Smooth muscle cell (in vitro differentiated cells): ENCODE data around the gene C16orf46. TPM values are rescaled to one million over a fixed set of nuclear protein-coding genes. Genes with fewer than 3 reads are reported as not detected.

Experiments used
- DNase-seq: peaks from one replicate; lab custom pipeline; 2025; ENCODE audit not compliant: unreplicated experiment; lab: John Stamatoyannopoulos, UW
- H2AFZ ChIP-seq: fragments of 200-600 bp; sonication (generic); 2 replicates; pipeline ENCODE4 v1.6.0; 2016; ENCODE audit warnings: antibody characterized with exemption, low read depth, mild to moderate bottlenecking
- H3F3A ChIP-seq: fragments of 200-600 bp; sonication (generic); 2 replicates; pipeline ENCODE4 v1.6.0; 2017; ENCODE audit warnings: antibody characterized with exemption, low read depth
- H3K27ac ChIP-seq: fragments of 200-600 bp; sonication (generic); 2 replicates; pipeline ENCODE4 v1.5.1; 2016; ENCODE audit warnings: low read depth, mild to moderate bottlenecking
- H3K27me3 ChIP-seq: fragments of 200-600 bp; sonication (generic); 2 replicates; pipeline ENCODE4 v1.6.1; 2016; ENCODE audit warnings: low read depth, mild to moderate bottlenecking
- H3K36me3 ChIP-seq: fragments of 200-600 bp; sonication (generic); 2 replicates; pipeline ENCODE4 v1.5.1; 2016; ENCODE audit warnings: low read depth
- H3K4me1 ChIP-seq: fragments of 200-600 bp; sonication (generic); 2 replicates; pipeline ENCODE4 v1.5.1; 2016; ENCODE audit warnings: low read depth
- H3K4me2 ChIP-seq: fragments of 200-600 bp; sonication (generic); 2 replicates; pipeline ENCODE4 v1.6.0; 2016; ENCODE audit warnings: mild to moderate bottlenecking
- H3K4me3 ChIP-seq: fragments of 200-600 bp; sonication (generic); 2 replicates; pipeline ENCODE4 v1.5.1; 2016; ENCODE audit warnings: mild to moderate bottlenecking
- H3K79me2 ChIP-seq: fragments of 200-600 bp; sonication (generic); 2 replicates; pipeline ENCODE4 v1.6.0; 2016; ENCODE audit warnings: low read depth, mild to moderate bottlenecking
- H3K9ac ChIP-seq: fragments of 200-600 bp; sonication (generic); 2 replicates; pipeline ENCODE4 v1.6.0; 2016; ENCODE audit warnings: low read depth
- H3K9me3 ChIP-seq: fragments of 200-600 bp; sonication (generic); replicated peaks from 2 replicates; pipeline ENCODE4 v1.5.1; 2016; ENCODE audit warnings: low read depth
- H4K20me1 ChIP-seq: fragments of 200-600 bp; sonication (generic); 2 replicates; pipeline ENCODE4 v1.6.0; 2016; ENCODE audit warnings: low read depth
- CTCF ChIP-seq: fragments of 200-600 bp; sonication (generic); IDR thresholded peaks from 2 replicates; pipeline ENCODE4 v1.5.1; 2017; ENCODE audit warnings: borderline replicate concordance, mild to moderate bottlenecking, antibody characterized with exemption; ENCODE audit not compliant: insufficient read depth, poor library complexity, severe bottlenecking
- WGBS: methylation state at CpG from one replicate; pipeline ENCODE4 v1.1.7; 2016; ENCODE audit warnings: low lambda C conversion rate; 5-methylcytosine and 5-hydroxymethylcytosine counted together
- polyA plus RNA-seq: library from polyadenylated mRNA; unstranded; fragments of >200 nt; fragmentation: Nextera tagmentation; extraction: Ambion mirVana; gene quantifications from 2 replicates; pipeline ENCODE4 v1.2.1, GENCODE V29; 2016
- total RNA-seq: library from RNA; depleted of rRNA; stranded (reverse); fragments of >200 nt; gene quantifications from 2 replicates; pipeline ENCODE4 v1.2.3, GENCODE V29; 2014

The C16orf46 gene
- total and polyA plus RNA-seq, 2 experiments from 2014 or later, result 0.76 to 1.1 TPM

- no peaks in the 10 kb centered on the region for H3K4me1 ChIP-seq
- H4K20me1 ChIP-seq, result no peaks in the 10 kb centered on the region
- TF ChIP-seq CTCF, result no peak
- no peak overlapping the region for H3K9ac ChIP-seq
- no peaks in the 10 kb centered on the region for H3K27me3 ChIP-seq
- no peak for DNase-seq
- no peaks in the 10 kb centered on the region for H3K9me3 ChIP-seq
- H3F3A ChIP-seq, result peaks cover 13% of the 10 kb centered on the region
- H3K27ac ChIP-seq, result no peak overlapping the region
- no peak overlapping the region for H3K4me2 ChIP-seq
- H3K36me3 ChIP-seq, result no peaks in the 10 kb centered on the region
- no peaks in the 10 kb centered on the region for H3K79me2 ChIP-seq
- no peak overlapping the region for H2AFZ ChIP-seq
- 94% methylated on average over 4 of the region's 4 CpGs for WGBS
- no peak overlapping the region for H3K4me3 ChIP-seq
Observed at GRCh38 chr16:81081014-81081413, 4.0 kb upstream of the C16orf46 start.

- H2AFZ ChIP-seq, result no peak overlapping the region
- H3K9me3 ChIP-seq, result no peaks in the 10 kb centered on the region
- no peaks in the 10 kb centered on the region for H3K36me3 ChIP-seq
- H3K4me1 ChIP-seq, result no peaks in the 10 kb centered on the region
- no peaks in the 10 kb centered on the region for H4K20me1 ChIP-seq
- H3K27me3 ChIP-seq, result no peaks in the 10 kb centered on the region
- H3K4me2 ChIP-seq, result no peak overlapping the region
- H3K79me2 ChIP-seq, result no peaks in the 10 kb centered on the region
- H3F3A ChIP-seq, result peaks cover 14% of the 10 kb centered on the region
- no peak for TF ChIP-seq CTCF
- no peak overlapping the region for H3K9ac ChIP-seq
- whole genome bisulfite sequencing, result 100% methylated on average over 1 of the region's 1 CpG
- H3K27ac ChIP-seq, result no peak overlapping the region
- H3K4me3 ChIP-seq, result no peak overlapping the region
- no peak for DNase-seq
Observed at GRCh38 chr16:81080233-81080632, 3.2 kb upstream of the C16orf46 start.

GRCh38 chr16:81076566-81077075 is 417 bp downstream of the C16orf46 start:
- Histone ChIP-seq H3K9me3 (no peaks in the 10 kb centered on the region), H3K27ac (peak overlapping the region; percentile 99), H3K9ac (peak overlapping the region; percentile 95), H3K4me3 (peak overlapping the region; percentile 74), H3K4me1 (peaks cover 5% of the 10 kb centered on the region), H2AFZ (peak overlapping the region; percentile 80), H4K20me1 (no peaks in the 10 kb centered on the region), H3F3A (peaks cover 14% of the 10 kb centered on the region), H3K4me2 (peak overlapping the region; percentile 91), H3K27me3 (no peaks in the 10 kb centered on the region), H3K79me2 (no peaks in the 10 kb centered on the region), H3K36me3 (no peaks in the 10 kb centered on the region)
- peak; percentile 99 for DNase-seq
- WGBS, result 3% methylated on average over 27 of the region's 27 CpGs
- no peak for TF ChIP-seq CTCF
